Bronchial epithelial cell (primary cell): Measurements from ENCODE around the gene URM1. TPM values are rescaled to one million over a fixed set of nuclear protein-coding genes. Genes with fewer than 3 reads are reported as not detected.
A peak's percentile ranks its signal among the peaks of the same experiment; 100 is the strongest.

Source experiments
- DNase-seq: peaks from one replicate; pipeline ENCODE4 v3.0.0-alpha.2; 2010; ENCODE audit warnings: low read depth
- FAIRE-seq: peaks from 2 replicates; lab custom pipeline; 2011; peaks lifted over from hg19 to GRCh38; lab: Jason Lieb, UNC
- H3K27me3 ChIP-seq: 2 replicates; pipeline ENCODE4 v1.5.1; 2011; ENCODE audit warnings: low read length; ENCODE audit not compliant: control insufficient read depth, insufficient read depth
- H3K36me3 ChIP-seq: 2 replicates; pipeline ENCODE4 v1.5.1; 2011; ENCODE audit warnings: low read length; ENCODE audit not compliant: control insufficient read depth, insufficient read depth
- H3K4me3 ChIP-seq: 2 replicates; pipeline ENCODE4 v1.5.1; 2011; ENCODE audit warnings: mild to moderate bottlenecking, low read depth, low read length, control low read depth
- CTCF ChIP-seq: IDR thresholded peaks from 2 replicates; pipeline ENCODE4 v1.5.1; 2011; ENCODE audit warnings: mild to moderate bottlenecking, moderate library complexity, low read length, control low read depth, inconsistent platforms; ENCODE audit not compliant: insufficient read depth, severe bottlenecking
- total RNA-seq: library from RNA; depleted of rRNA; stranded (reverse); fragments of >200 nt; gene quantifications from 2 replicates; pipeline ENCODE4 v1.2.1, GENCODE V29; 2014

Gene URM1
- total RNA-seq, 1 donor from 2014 or later = 17.9 TPM

GRCh38 chr9:128369024-128369706, 2.0 kb upstream of the URM1 start:
- FAIRE-seq (no peak), DNase-seq (no peak)
- Histone ChIP-seq H3K4me3 (no peak overlapping the region), H3K36me3 (peaks cover 2% of the 10 kb centered on the region), H3K27me3 (no peaks in the 10 kb centered on the region)
- no peak for TF ChIP-seq CTCF

GRCh38 chr9:128370367-128370751, 815 bp upstream of the URM1 start:
- H3K4me3 ChIP-seq = peak overlapping the region; percentile 96
- H3K27me3 ChIP-seq = no peaks in the 10 kb centered on the region
- peaks cover 2% of the 10 kb centered on the region for H3K36me3 ChIP-seq
- TF ChIP-seq CTCF = no peak
- FAIRE-seq (no peak), DNase-seq (peak; percentile 61)

- TF ChIP-seq CTCF = no peak
- DNase-seq (peak; percentile 8), FAIRE-seq (no peak)
- Histone ChIP-seq H3K36me3 (peaks cover 2% of the 10 kb centered on the region), H3K4me3 (peak overlapping the region; percentile 96), H3K27me3 (no peaks in the 10 kb centered on the region)
These were observed 500 bp downstream of the URM1 start for GRCh38 chr9:128371630-128372117.

GRCh38 chr9:128372188-128372641, 1.0 kb downstream of the URM1 start:
- no peak for TF ChIP-seq CTCF
- Histone ChIP-seq H3K27me3 (no peaks in the 10 kb centered on the region), H3K36me3 (peaks cover 2% of the 10 kb centered on the region), H3K4me3 (peak overlapping the region; percentile 96)
- no peak for FAIRE-seq
- DNase-seq = peak; percentile 45

GRCh38 chr9:128372784-128373183, 1.6 kb downstream of the URM1 start:
- DNase-seq (peak; percentile 26), FAIRE-seq (no peak)
- Histone ChIP-seq H3K4me3 (no peak overlapping the region), H3K27me3 (no peaks in the 10 kb centered on the region), H3K36me3 (peaks cover 3% of the 10 kb centered on the region)
- no peak for TF ChIP-seq CTCF
